CD4-positive, alpha-beta memory T cell (primary cell): Measurements from ENCODE around the gene ITPKC. TPM values are rescaled to one million over a fixed set of nuclear protein-coding genes. Genes with fewer than 3 reads are reported as not detected.

ENCODE experiments used
- CTCF ChIA-PET: fragments of 350-600 bp; sonication (Branson Sonifier 250); formaldehyde crosslinking; loops from one replicate; lab custom pipeline; 2021; ENCODE audit warnings: inconsistent platforms; ENCODE audit not compliant: partially characterized antibody; lab: Charles Lee
- POLR2A ChIA-PET: fragments of 350-600 bp; sonication (Branson Sonifier 250); formaldehyde crosslinking; loops from one replicate; lab custom pipeline; 2021; ENCODE audit not compliant: partially characterized antibody; lab: Charles Lee
- DNase-seq, 5 donors: peaks; one replicate each; pipeline versions ENCODE4 v3.0.0 to v3.0.0-alpha.2; 2020 to 2022; ENCODE audit warnings: mixed read lengths in 1 of 5
- H3K27ac ChIP-seq: one replicate; pipeline ENCODE4 v1.7.0; 2013; ENCODE audit warnings: low read depth, low read length
- H3K27me3 ChIP-seq: 2 replicates; pipeline ENCODE4 v1.7.0; 2013; ENCODE audit warnings: mild to moderate bottlenecking, low read length, moderate library complexity; ENCODE audit not compliant: insufficient read depth
- H3K36me3 ChIP-seq: 2 replicates; pipeline ENCODE4 v1.7.0; 2013; ENCODE audit warnings: mild to moderate bottlenecking, low read length, moderate library complexity; ENCODE audit not compliant: insufficient read depth
- H3K4me1 ChIP-seq: 2 replicates; pipeline ENCODE4 v1.7.0; 2013; ENCODE audit warnings: mild to moderate bottlenecking, low read length, moderate library complexity; ENCODE audit not compliant: insufficient read depth
- H3K4me3 ChIP-seq, 2 donors: one replicate each; pipeline ENCODE4 v1.7.0; 2013; ENCODE audit warnings: low read length in 2 of 2, mild to moderate bottlenecking in 1 of 2
- H3K9me3 ChIP-seq, 2 donors: one replicate each; pipeline ENCODE4 v1.7.0; 2013; ENCODE audit warnings: low read length in 2 of 2, control low read depth in 1 of 2; ENCODE audit not compliant: control insufficient read depth in 1 of 2
- H3K27ac Mint-ChIP-seq, 7 donors: one replicate each; pipeline ENCODE4 v1.8.0; 2020 to 2021; ENCODE audit warnings: mixed read lengths in 7 of 7, mild to moderate bottlenecking in 6 of 7, inconsistent platforms in 3 of 7, moderate library complexity in 3 of 7
- H3K27me3 Mint-ChIP-seq, 2 donors: one replicate each; pipeline ENCODE4 v1.8.0; 2020 to 2021; ENCODE audit warnings: mixed read lengths in 2 of 2
- H3K36me3 Mint-ChIP-seq, 2 donors: one replicate each; pipeline ENCODE4 v1.8.0; 2020 to 2021; ENCODE audit warnings: mixed read lengths in 2 of 2, inconsistent platforms in 1 of 2, mild to moderate bottlenecking in 1 of 2
- H3K4me1 Mint-ChIP-seq, 4 donors: one replicate each; pipeline ENCODE4 v1.8.0; 2020 to 2021; ENCODE audit warnings: mixed read lengths in 4 of 4, mild to moderate bottlenecking in 1 of 4
- H3K4me3 Mint-ChIP-seq, 8 donors: one replicate each; pipeline ENCODE4 v1.8.0; 2020 to 2021; ENCODE audit warnings: mixed read lengths in 8 of 8, mild to moderate bottlenecking in 7 of 8, moderate library complexity in 6 of 8, inconsistent platforms in 3 of 8
- H3K9me3 Mint-ChIP-seq, 8 donors: one replicate each; pipeline ENCODE4 v1.8.0; 2020 to 2021; ENCODE audit warnings: mixed read lengths in 8 of 8, mild to moderate bottlenecking in 5 of 8, inconsistent platforms in 3 of 8, moderate library complexity in 1 of 8
- intact Hi-C: fragments of 100-400 bp; cut with micrococcal nuclease; formaldehyde crosslinking; loops from one replicate; pipeline ENCODE4 v1.15.1; 2023
- polyA plus RNA-seq, 2 donors: library from polyadenylated mRNA; unstranded; fragments of 300-500 nt; fragmentation: Illumina TruSeq; gene quantifications; one replicate each; pipeline ENCODE4 v1.2.3, GENCODE V29; 2021
- total RNA-seq, 2 experiments: library from RNA; stranded (reverse); gene quantifications; one replicate each; pipeline ENCODE4 v1.2.3, GENCODE V29; 2021

ITPKC gene
- total and polyA plus RNA-seq, 4 experiments from 2014 or later: 1.9 to 10.2 (median 7.6) TPM

DNA sequence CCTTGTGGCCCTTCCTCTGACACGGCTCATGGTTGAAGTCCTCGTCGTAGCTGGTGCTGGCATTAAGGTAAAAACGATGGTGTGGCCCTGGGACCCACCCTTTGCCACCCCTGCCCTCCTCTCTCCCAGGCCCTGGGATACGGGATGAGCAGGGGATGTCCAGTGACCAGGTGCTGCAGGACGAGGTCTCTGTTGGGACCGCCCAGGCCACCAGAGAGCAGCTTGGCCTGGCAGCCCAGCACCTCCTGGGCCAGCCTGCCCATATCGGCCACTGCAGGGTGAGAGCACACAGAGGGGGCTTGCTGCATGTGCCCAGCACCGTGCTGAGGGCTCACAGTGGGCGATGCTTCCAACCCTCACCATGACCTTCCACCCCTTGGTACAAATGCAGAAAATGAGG lies 27.0 kb downstream of the ITPKC start:
- Mint-ChIP-seq H3K9me3 (no peaks in the 10 kb centered on the region), H3K27me3 (no peaks in the 10 kb centered on the region), H3K27ac (peak overlapping the region in 3 of 7 donors; percentile 29 to 48 (median 36)), H3K36me3 (peaks cover 1 to 6% of the 10 kb centered on the region in 2 donors), H3K4me3 (no peak overlapping the region), H3K4me1 (no peaks in the 10 kb centered on the region)
- Histone ChIP-seq H3K9me3 (no peaks in the 10 kb centered on the region), H3K27me3 (no peaks in the 10 kb centered on the region), H3K4me1 (no peaks in the 10 kb centered on the region), H3K36me3 (no peaks in the 10 kb centered on the region), H3K27ac (no peak overlapping the region), H3K4me3 (no peak overlapping the region)
- peak in 1 of 5 donors; percentile 9 for DNase-seq
- intact Hi-C loops: no loop called here
- POLR2A ChIA-PET: interaction anchor here (1.4 to 1.5 kb wide), 2 partner anchors 27 to 81 kb away, joined by 4 to 7 read pairs; partner anchors contain the start of genes COQ8B and ITPKC
- CTCF ChIA-PET: interaction anchor here (1.0 to 1.2 kb wide), 4 partner anchors 11 to 109 kb away, joined by 3 to 5 read pairs (median 4); no protein-coding TSS in a partner anchor

- CTCF ChIA-PET: interaction anchor here (1.0 to 1.2 kb wide), 3 partner anchors 10 to 110 kb away, joined by 3 to 5 read pairs (median 4); no protein-coding TSS in a partner anchor
- Histone ChIP-seq H3K27ac (no peak overlapping the region), H3K9me3 (no peaks in the 10 kb centered on the region), H3K4me1 (peaks cover 7% of the 10 kb centered on the region), H3K27me3 (no peaks in the 10 kb centered on the region), H3K36me3 (no peaks in the 10 kb centered on the region), H3K4me3 (no peak overlapping the region)
- intact Hi-C loops: no loop called here
- Mint-ChIP-seq H3K4me1 (peaks cover 3 to 5% (median 4%) of the 10 kb centered on the region in 4 donors), H3K27ac (peak overlapping the region in 1 of 7 donors; percentile 32), H3K4me3 (no peak overlapping the region), H3K27me3 (no peaks in the 10 kb centered on the region), H3K36me3 (no peaks in the 10 kb centered on the region), H3K9me3 (no peaks in the 10 kb centered on the region)
- POLR2A ChIA-PET: interaction anchor here (1.4 to 2.2 kb wide), 3 partner anchors 28 to 82 kb away, joined by 4 to 7 read pairs (median 6); partner anchors contain the start of genes COQ8B and ITPKC
- peak in 1 of 5 donors; percentile 28 for DNase-seq
These were observed 27.9 kb downstream of the ITPKC start for GRCh38 chr19:40744554-40745401.

- H3K9me3 Mint-ChIP-seq: peaks cover 0 to 1% (median 0%) of the 10 kb centered on the region in 8 donors
- peaks cover 0 to 2% of the 10 kb centered on the region in 2 donors for H3K36me3 Mint-ChIP-seq
- H3K4me3 ChIP-seq: no peak overlapping the region
- H3K36me3 ChIP-seq: no peaks in the 10 kb centered on the region
- H3K27ac Mint-ChIP-seq: no peak overlapping the region
- CTCF ChIA-PET: no interaction called here
- no peak overlapping the region for H3K27ac ChIP-seq
- intact Hi-C loops: no loop called here
- no peak for DNase-seq
- H3K4me1 Mint-ChIP-seq: peaks cover 8 to 11% (median 10%) of the 10 kb centered on the region in 4 donors
- H3K4me1 ChIP-seq: peaks cover 11% of the 10 kb centered on the region
- no peaks in the 10 kb centered on the region for H3K27me3 ChIP-seq
- POLR2A ChIA-PET: interaction anchor here (1.5 to 2.2 kb wide), 2 partner anchors 62 to 82 kb away, joined by 4 to 6 read pairs; no protein-coding TSS in a partner anchor
- no peaks in the 10 kb centered on the region for H3K27me3 Mint-ChIP-seq
- no peaks in the 10 kb centered on the region for H3K9me3 ChIP-seq
- H3K4me3 Mint-ChIP-seq: no peak overlapping the region
These were observed 28.5 kb downstream of the ITPKC start for GRCh38 chr19:40745402-40745780.

DNA sequence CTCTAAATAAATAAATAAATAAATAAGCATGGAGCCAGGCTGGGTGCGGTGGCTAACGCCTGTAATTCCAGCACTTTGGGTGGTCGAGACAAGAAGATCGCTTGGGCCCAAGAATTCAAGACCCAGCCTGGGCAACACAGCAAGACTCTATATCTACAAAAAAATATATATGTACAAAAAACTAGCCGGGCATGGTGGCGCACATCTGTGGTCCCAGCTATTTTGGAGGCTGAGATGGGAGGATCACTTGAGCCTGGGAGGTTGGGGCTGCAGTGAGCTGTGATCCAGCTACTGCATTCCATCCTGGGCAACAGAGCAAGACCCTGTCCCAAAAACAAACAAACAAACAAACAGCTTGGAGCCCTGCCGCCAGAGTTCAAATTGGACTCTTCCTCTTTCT lies 30.6 kb downstream of the ITPKC start:
- Histone ChIP-seq H3K4me3 (no peak overlapping the region), H3K27ac (no peak overlapping the region), H3K9me3 (no peaks in the 10 kb centered on the region), H3K4me1 (peaks cover 21% of the 10 kb centered on the region), H3K36me3 (no peaks in the 10 kb centered on the region), H3K27me3 (no peaks in the 10 kb centered on the region)
- Mint-ChIP-seq H3K4me3 (no peak overlapping the region), H3K4me1 (peaks cover 9 to 32% (median 16%) of the 10 kb centered on the region in 4 donors), H3K36me3 (peaks cover 0 to 17% of the 10 kb centered on the region in 2 donors), H3K9me3 (peaks cover 0 to 2% (median 0%) of the 10 kb centered on the region in 8 donors), H3K27me3 (no peaks in the 10 kb centered on the region), H3K27ac (no peak overlapping the region)
- intact Hi-C loops: no loop called here
- DNase-seq: no peak
- POLR2A ChIA-PET: interaction anchor here (0.6 to 1.1 kb wide), 3 partner anchors 30 to 33 kb away, joined by 3 to 5 read pairs (median 3); partner anchors contain the start of gene RAB4B
- CTCF ChIA-PET: interaction anchor here (1.2 kb wide), 1 partner anchor 442 kb away, joined by 4 read pairs; no protein-coding TSS in a partner anchor

DNA sequence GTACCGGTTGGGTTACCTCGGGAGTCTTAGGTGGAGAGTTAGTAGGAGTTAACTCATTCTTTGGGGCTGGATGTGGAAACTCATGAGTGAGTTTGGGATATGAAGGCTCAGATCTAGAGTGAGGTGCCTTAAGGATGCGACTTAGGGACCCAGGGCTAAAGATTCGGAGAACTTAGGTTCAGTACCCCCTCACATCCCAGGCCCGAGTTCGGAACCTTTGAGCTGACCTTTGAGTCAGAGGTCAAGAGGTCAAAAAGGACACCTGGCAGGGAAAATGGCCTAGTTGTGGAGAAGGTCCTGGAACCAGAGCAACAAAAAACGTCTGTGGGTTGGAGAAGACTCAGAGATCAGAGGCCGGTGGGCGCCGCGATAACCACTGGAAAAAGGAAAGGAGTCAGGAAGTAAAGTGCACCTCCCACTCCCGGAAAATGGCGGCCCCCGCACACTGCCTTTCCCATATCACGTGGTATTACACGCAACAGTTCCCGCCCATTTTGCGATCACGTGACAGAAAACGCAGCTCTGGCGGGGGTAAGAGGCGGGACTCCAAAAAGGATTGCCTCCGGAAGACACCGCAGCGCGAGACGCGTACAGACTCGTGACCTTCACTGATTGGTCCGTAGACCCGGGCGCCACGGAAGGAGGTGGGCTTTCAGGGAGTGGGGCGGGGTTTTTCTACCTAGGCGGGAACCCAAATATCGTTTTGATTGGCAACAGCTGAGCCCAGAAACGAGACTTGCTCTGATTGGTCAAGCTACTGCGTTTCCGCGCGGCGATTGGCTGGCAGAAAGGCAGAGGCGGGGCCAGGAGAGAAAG lies 33.4 kb downstream of the ITPKC start, which contains the start of gene ACTMAP:
ACTMAP (minus strand) TSS at position 420 of the 816 bp plus-strand sequence. CDS start 674 bp downstream, outside the sequence.
- Mint-ChIP-seq H3K36me3 (peaks cover 8 to 29% of the 10 kb centered on the region in 2 donors), H3K27me3 (no peaks in the 10 kb centered on the region), H3K4me3 (peak within 1 kb of the TSS; percentile 95 to 100 (median 98)), H3K4me1 (peaks cover 22 to 50% (median 31%) of the 10 kb centered on the region in 4 donors), H3K27ac (peak within 1 kb of the TSS; percentile 89 to 99 (median 99)), H3K9me3 (peaks cover 0 to 2% (median 0%) of the 10 kb centered on the region in 8 donors)
- Histone ChIP-seq H3K27ac (peak within 1 kb of the TSS; percentile 86), H3K9me3 (no peaks in the 10 kb centered on the region), H3K36me3 (no peaks in the 10 kb centered on the region), H3K27me3 (no peaks in the 10 kb centered on the region), H3K4me3 (peak within 1 kb of the TSS; percentile 81 to 98), H3K4me1 (peaks cover 42% of the 10 kb centered on the region)
- peak; percentile 100 for DNase-seq
- CTCF ChIA-PET: interaction anchor here (0.6 to 2.5 kb wide), 10 partner anchors 28 to 586 kb away, joined by 3 to 14 read pairs (median 4); partner anchors contain the start of genes EGLN2 and RAB4B
- intact Hi-C loops: loop anchor here (1.0 to 5.0 kb wide), 5 partner anchors 28 to 308 kb away; partner anchors contain the start of genes NUMBL, RAB4B and SERTAD3
- POLR2A ChIA-PET: interaction anchor here (0.7 to 9.9 kb wide), 25 partner anchors 8 to 1342 kb away, joined by 3 to 142 read pairs (median 4); partner anchors contain the start of genes B9D2, COQ8B, EGLN2 and HNRNPUL1

DNA sequence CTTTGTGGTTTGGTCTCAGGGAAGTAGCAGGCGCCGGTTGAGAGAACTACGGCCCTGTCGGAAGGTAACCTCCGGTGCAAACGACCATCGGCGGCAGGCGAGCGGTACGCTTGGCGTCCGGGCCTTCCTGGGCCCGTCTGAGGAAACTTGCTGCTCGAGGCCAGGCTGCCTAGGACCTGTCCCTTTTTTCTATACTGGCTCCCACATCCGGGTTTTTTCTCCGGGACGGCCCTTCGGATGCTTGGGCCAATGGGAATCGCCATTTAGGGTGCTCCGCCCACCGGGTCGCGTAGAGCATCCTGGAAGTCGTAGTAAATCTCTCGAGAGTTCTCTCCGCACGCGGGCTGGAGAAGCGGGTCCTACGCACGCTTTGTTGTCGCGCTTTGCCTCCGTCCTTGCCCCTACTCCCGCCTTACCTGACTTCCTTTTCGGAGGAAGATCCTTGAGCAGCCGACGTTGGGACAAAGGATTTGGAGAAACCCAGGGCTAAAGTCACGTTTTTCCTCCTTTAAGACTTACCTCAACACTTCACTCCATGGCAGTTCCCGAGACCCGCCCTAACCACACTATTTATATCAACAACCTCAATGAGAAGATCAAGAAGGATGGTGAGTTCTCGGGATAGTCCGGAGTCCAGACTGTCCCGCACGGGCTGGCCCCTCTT lies 34.1 kb downstream of the ITPKC start, which contains the start of gene SNRPA:
SNRPA (plus strand) TSS at position 330 of the 664 bp plus-strand sequence; CDS start at position 536, 206 bp downstream.
- Histone ChIP-seq H3K36me3 (peaks cover 6% of the 10 kb centered on the region), H3K4me1 (peaks cover 50% of the 10 kb centered on the region), H3K27ac (peak within 1 kb of the TSS; percentile 86), H3K9me3 (no peaks in the 10 kb centered on the region), H3K27me3 (no peaks in the 10 kb centered on the region), H3K4me3 (peak within 1 kb of the TSS; percentile 81 to 98)
- CTCF ChIA-PET: interaction anchor here (0.8 to 2.5 kb wide), 9 partner anchors 27 to 116 kb away, joined by 3 to 14 read pairs (median 6); partner anchors contain the start of genes EGLN2 and RAB4B
- intact Hi-C loops: loop anchor here (1.0 to 5.0 kb wide), 8 partner anchors 27 to 309 kb away; partner anchors contain the start of genes NUMBL, RAB4B and SERTAD3
- Mint-ChIP-seq H3K27me3 (no peaks in the 10 kb centered on the region), H3K36me3 (peaks cover 12 to 34% of the 10 kb centered on the region in 2 donors), H3K4me3 (peak within 1 kb of the TSS; percentile 95 to 100 (median 98)), H3K4me1 (peaks cover 28 to 57% (median 38%) of the 10 kb centered on the region in 4 donors), H3K27ac (peak within 1 kb of the TSS; percentile 89 to 99 (median 99)), H3K9me3 (peaks cover 0 to 2% (median 0%) of the 10 kb centered on the region in 8 donors)
- POLR2A ChIA-PET: interaction anchor here (0.7 to 9.9 kb wide), 25 partner anchors 9 to 1343 kb away, joined by 3 to 142 read pairs (median 4); partner anchors contain the start of genes B9D2, COQ8B, EGLN2 and HNRNPUL1
- DNase-seq: peak in 4 of 5 donors; percentile 98
